PFSK-1 (cell line): ENCODE data around the gene SEMA3F.

Source experiments
- POLR2AphosphoS5 ChIP-seq: IDR thresholded peaks from 2 replicates; pipeline ENCODE4 v1.6.1; 2012; ENCODE audit warnings: low read depth, mild to moderate bottlenecking, control low read depth, low read length, moderate library complexity
- TAF1 ChIP-seq: IDR thresholded peaks from 2 replicates; pipeline ENCODE4 v1.6.1; 2012; ENCODE audit warnings: low read length, control low read depth, borderline replicate concordance; ENCODE audit not compliant: insufficient read depth

- TF ChIP-seq TAF1: no peak
- no peak for TF ChIP-seq POLR2AphosphoS5
Measured at GRCh38 chr3:50182533-50183099, 27.5 kb downstream of the SEMA3F start.
